COLO668 (cell line): ENCODE data around the gene WDR20.

Experiments used
- DNase-seq: peaks from one replicate; lab custom pipeline; 2025; ENCODE audit not compliant: unreplicated experiment; lab: John Stamatoyannopoulos, UW

WDR20 gene

DNA sequence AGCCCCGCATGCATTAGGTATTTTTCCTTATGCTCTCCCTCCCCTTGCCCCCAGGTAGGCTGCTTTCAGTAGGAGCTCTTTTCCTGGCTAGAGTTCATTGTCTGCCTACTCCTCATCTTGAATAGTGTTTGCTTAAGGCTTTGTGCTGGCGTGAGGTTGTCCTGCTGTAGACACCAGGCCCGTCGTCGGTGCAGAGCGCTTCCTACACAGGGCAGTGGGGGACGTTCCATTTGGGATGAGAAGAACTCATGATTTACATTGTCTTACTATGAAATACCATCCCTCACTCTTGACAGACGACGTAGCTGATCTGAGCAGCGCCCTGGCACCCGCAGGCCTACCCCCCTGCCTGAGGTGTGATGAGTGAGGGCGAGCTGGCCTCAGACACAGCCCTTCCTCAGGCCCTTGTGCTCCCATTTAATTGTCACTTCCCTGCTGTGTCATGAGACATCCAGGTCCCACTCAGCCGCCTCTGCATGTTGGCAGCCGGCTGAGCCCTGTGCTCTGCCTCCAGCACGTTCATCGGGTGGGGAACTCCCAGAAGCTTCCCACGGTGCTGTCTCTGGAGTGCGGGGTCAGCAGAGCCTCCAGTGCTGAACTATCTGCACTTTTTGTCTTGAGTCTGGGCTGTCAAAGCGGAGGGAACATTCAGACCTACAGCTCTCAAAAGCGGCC lies 76.0 kb downstream of the WDR20 start:
- no peak for DNase-seq

DNA sequence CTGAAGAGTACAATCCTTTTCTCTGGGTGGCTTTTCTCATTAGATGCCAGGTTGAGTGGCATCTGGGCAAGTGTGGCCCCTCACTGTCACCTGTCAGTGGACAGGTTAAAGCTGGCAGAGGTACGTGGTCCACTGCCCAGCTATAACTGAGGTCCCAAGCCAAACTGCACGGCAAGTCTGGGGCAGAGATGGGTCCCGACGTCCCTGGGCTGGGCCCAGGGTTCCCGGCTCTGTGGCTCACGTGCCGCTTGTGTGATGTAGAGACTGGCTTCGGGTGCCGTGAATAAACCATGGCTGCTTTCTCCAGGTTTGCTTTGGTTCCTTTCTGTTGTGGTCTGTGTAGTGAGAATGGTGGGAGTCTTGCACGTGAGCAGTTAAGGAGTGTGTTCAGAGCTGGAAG lies 77.7 kb downstream of the WDR20 start:
- DNase-seq = no peak

DNA sequence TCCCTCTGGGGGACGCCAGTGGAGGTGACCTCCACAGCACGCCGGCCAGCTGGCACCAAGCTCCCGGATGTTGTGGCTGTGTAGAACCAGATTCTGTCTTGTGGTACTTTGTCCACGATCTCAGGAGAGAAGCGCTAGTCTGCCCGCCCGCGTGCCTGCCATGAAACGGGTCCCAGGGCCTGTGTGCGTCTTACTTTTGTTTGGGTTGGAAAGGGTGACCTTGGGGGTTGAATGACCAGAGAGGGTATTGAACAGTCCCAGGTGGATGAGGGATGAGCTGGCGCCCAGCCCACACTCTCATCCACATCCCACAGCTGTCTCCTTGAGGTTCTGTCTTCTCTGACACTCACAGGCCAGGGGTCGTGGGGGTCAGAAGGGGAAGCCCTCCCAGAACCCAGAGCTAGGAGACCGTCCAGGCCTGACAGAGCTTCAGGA lies 78.3 kb downstream of the WDR20 start:
- no peak for DNase-seq

DNA sequence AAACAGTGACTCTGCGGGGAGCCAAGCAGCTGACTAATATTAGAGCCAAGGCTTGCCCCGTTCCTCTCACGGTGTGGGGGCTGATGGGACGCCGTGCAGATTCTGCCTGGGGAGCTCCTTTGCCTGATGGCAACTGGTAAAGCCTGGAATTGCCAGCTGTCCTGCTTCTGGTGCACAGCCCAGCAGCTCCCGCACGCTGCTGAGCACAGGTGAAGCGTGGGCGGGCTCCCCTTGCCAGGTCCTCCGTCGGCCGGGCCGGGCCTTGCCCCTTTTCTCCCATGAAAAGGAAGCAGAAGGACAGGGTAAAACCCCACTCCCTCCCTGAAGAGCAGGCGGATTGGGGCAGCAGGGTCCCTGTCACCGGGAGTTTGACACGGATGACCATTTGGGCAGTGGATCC lies 79.0 kb downstream of the WDR20 start:
- no peak for DNase-seq

DNA sequence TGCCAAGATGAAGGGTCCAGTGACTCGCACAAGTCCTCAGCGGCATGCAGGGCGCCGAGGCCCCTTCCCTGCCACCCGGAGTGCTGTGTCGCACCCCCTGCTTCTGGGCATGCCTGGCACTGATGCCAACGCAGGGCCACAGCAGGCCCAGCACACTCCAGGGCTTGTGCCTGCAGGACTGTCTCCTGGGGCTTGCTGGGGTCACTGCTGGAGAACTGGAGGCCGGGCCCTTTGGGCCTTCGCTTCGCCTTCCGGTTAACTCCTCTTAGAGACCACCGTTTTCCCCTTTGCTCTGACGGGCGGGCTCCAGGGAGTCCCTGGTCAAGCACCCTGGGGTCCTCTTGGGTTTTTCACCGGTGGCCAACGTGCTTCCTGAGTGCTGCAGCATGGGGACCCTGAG lies 79.6 kb downstream of the WDR20 start:
- DNase-seq = no peak

DNA sequence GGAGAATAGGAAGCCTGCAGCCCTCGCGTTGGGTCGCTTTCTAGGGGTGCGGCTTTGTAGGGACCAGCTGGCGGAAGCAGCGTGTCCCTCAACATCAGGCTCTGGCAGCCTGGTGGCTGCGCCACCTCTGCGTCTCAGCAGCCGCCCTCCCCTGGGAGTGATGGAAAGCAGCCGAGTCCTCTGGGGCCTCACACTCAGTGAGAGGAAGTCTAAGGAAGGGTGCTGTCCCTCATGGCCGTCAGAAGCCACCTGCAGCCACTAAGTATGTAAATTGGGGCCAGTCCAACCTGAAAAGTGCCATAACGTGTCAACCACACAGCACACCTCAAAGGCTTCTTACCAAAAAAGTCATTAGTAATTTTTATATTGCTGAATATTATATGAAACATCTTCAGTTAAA lies 80.3 kb downstream of the WDR20 start:
- no peak for DNase-seq

DNA sequence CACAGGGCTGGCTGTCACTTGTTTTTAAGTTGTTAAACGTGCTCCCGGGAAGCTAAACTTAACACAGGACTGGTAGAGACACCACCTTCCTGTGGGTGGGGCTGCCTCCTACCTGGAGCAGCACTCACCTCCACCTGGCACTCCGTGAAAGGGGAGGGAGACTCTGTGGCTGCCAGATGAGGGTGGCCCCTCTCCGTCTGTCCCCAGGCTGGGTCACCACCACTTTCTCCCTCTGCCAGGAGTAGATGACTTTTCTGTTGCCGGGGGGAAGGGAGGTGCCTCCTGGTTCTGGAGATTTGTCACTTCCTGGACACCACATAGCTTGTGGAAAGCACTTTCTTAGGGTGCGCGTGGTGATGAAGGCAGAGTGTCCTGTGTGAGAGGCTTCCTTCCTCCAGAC lies 81.3 kb downstream of the WDR20 start:
- DNase-seq = no peak

DNA sequence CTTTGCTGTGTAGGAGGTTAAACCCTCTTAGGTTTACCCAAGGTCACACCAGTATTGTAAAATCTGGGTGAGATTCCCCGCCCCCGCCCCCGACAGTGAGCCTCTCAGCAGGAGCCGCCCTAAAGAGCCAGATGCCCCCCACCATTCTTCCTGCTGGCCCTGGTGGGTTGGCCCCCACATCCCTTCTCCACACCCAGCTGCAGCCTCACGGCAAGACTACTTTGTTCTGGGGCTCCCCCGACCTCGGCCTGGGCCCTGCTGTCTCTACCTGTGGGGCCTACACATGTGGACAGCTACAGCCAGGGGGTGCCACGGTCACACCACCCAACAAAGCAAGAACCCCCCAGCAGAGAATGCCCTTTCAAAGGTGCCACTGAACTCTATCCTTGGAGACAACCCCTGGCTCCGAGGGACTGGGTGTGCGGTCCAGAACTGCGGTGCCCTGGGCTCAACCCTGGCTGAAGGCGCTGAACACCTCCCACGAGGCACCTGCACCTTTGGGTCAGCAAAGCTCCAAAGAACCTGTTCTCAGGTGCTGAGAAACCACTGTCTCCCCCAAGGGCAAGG lies 82.4 kb downstream of the WDR20 start:
- no peak for DNase-seq

DNA sequence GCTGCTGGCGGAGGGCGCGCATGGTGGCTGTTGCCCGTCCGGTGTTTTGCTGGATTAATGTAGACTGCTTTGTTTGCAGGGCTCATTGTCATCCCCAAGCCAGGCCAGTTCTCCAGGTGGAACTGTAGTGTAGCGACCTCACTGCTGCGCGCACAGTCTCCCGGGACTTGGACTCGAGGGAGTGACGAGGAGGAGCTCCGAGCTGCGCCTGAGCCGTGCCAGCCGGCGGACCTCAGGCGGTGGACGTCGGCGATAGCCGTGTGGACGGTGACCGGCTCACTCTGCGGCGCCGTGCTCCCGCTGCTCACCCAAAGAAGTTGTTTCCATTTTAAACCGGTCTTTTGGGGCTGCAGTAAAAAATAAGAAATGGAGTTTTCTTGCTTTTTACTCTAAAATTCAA lies 83.1 kb downstream of the WDR20 start:
- no peak for DNase-seq

DNA sequence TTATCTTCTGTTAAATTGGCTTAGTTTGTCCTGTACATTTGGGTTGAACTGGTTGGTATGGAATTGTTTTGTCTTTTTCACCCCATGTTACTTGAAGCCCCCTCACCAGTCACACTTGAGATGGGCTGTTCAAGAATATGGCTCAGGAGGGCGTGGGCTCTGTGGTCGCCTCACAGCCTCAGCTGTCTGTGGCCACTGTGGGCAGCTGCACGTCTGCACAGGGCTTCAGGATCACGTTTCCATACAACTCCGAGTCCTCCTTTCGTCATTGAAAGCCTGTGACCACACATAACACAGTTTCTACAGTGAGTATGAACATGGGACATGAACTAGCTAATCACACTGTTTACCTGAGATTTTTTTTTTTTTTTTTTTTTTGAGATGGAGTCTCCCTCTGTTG lies 84.0 kb downstream of the WDR20 start:
- DNase-seq = no peak

DNA sequence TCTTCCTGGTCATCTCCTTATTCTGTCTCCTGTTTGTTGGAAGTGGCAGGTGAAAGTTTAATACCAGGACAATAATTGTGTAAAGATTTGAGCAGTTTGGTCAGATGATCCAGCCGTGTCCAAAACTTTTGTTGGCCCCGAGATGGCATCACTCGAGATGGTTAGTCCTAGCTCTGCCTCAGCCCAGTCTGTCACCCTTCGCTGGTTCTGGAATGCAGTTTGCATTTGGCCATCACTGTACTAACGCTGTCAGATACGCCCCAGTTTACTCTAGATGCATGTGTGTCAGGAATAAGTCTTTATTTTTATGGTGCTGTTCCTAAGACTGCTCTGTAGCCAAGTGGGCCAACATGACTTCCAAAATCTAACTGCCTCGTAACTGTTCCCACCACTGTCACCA lies 85.7 kb downstream of the WDR20 start:
- DNase-seq = no peak

DNA sequence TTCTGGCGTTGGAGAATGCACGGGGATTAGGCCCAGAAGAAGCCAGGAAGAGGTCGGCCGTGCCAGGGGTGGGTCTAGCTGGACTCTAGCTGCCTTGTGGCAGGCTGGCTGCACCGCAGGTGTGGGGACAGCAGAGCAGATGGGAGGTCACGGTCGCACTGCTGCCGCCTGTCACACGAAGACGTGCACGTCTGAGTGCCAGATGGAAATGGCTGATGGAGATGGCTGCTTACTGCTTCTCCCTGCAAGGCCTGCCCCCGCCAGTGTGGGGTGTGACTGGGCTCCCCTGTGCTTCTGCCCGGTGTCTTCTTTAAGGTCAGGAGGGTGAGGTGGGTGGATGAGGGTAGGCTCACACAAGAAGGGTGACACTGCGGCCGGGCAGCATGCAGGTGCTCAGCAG lies 86.2 kb downstream of the WDR20 start:
- no peak for DNase-seq

DNA sequence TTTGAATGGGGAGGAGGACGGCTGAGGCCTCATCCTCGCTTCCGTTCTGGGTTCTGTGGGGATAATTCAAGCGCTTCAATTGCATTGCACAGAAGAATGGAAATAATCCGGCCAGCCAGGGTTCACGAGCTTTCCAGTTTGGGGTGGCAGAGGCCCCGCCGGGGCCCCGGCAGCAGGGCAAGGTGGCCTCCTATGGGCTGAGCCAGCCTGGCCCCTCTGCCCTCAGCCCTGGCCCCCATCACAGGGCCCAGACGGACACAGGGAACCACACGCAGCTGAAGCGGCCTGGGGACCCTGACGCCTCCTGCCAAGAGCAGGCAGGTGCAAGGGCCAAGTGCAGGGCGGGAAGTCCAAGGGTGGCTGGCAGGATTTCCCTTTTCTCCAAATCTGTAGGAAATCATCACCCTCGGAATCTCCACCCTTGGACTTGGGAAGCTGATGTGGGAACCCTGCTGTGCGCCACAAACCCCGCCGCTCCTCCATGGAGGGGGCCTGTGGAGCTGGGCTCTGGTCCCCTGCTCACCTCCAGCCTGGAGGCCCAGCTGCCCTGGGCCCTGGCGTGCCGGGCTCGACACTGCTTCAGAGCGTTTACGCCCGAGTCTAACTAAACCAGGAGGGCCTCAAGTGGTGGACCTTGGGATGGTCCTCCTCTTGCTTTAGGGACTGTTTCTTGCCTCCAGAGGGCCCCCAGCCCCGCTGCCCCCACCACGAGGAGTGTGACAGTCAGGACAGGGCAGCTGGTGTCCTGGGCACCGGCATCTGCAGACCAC lies 86.8 kb downstream of the WDR20 start:
- DNase-seq = no peak

DNA sequence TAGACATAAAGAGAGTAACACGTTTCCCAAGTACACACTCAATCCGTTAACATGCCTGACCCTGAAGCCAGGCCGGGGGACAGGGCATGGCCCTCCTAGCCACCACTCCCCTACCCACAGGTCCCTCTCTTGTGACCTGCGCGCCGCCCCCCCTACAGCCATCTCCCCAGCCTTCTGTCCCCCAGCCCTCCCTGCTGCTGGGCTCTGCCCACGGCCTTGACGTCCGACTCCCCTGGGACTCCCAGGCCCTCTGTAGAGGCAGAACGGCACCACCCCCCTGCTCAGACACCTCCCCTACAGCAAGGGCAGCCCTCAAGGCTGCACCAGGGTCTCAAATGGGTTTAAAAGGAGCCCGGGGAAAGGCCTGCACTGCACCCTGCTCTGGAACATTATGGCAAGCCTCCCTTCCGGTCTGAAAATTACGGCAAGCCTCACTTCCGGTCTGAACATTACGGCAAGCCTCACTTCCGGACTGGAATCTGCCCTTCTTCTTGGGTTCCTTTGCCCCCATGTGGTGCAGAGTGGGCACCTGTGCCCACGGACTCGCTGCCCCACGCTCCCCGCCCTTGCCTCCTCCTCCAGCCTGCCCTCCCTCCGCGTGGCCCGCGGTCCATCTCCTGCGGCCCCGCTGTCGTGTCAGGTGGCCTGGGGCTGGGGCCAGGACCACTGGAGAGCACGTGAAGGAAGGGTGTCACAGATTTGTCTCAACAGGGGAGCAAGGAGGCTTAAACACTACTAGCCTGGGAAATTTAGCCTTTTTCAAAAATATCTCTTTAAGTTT lies 87.7 kb downstream of the WDR20 start:
- no peak for DNase-seq

DNA sequence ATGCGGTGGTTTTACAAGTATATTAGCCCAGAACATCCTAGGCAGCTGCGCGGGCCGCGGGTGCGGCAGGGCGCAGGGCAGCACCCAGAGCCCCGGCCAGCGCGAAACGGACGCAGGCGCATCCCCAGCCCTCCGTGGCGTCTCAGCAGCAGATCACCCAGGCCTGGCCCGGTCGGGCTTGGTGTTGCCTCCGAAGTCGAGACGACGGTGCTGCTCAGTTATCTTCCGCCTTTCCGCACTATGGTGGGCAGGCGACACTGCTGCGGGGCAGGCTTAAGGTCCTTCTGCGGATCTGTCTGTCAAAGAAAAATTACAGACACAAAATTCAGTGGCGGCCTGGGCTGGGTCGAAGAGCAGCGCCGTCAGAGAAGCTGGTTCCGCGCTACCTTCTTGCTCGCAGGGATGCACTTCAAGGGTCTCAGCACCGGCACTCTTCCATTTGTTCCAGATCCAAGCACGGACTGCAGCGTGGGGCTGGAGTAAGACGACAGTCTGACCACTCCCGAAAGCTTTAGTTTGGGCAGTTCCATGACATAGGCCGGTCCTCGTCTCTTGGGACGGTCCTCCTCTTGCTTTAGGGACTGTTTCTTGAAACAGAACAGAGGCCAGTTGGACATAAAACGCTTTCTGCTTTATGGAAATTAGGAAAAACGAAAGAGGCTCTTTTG lies 89.5 kb downstream of the WDR20 start:
- no peak for DNase-seq

DNA sequence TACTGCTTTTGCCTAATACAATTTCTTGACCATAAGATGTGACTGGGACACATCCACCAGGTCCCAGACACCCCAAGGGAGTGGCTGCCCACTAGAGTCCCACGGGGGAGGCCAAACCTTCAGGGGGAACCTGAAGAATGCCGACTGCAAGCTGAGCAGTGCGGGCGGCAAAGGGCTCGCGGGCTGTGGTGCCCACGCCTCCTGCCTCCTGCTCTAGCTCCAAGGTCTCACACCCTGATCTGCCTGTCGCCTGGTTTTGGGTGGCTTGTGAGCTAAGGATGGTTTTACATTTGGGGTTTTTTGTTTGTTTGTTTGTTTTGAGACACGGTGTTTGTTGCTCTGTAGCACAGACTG lies 90.0 kb downstream of the WDR20 start:
- no peak for DNase-seq

DNA sequence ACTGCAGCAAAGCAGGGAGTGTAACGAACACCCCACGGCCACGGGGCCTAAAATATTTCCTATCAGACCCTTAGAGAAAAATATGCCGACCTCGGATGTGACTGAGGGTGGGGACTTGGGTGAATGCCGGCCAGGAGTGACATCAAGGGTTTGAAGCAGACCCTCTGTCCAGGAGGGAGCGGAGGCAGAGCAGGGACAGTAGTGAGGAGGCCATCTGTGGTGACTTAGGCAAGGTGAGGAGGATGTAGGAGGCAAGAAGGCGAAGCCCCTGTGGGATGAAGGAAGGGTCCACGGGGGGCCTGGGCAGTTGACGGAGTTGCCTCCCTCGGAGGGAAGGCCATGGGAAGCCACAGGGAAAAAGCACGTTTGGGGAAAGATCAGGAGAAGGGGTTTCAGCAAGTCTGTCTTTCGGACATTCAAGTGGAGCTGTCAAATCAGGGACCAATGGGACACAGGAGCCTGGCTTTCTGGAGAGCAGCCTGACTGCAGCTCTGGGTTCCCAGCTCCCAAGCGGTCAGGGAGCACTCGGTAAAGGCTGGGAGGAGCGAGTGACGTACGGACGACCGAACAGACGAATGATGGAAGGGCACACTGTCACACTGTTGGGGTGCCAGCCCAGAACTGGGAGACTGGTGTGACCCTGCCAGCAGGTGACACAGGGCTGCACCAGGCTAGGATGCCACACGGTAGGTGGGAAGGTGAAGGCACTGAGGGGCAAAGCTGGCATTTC lies 90.9 kb downstream of the WDR20 start:
- no peak for DNase-seq

DNA sequence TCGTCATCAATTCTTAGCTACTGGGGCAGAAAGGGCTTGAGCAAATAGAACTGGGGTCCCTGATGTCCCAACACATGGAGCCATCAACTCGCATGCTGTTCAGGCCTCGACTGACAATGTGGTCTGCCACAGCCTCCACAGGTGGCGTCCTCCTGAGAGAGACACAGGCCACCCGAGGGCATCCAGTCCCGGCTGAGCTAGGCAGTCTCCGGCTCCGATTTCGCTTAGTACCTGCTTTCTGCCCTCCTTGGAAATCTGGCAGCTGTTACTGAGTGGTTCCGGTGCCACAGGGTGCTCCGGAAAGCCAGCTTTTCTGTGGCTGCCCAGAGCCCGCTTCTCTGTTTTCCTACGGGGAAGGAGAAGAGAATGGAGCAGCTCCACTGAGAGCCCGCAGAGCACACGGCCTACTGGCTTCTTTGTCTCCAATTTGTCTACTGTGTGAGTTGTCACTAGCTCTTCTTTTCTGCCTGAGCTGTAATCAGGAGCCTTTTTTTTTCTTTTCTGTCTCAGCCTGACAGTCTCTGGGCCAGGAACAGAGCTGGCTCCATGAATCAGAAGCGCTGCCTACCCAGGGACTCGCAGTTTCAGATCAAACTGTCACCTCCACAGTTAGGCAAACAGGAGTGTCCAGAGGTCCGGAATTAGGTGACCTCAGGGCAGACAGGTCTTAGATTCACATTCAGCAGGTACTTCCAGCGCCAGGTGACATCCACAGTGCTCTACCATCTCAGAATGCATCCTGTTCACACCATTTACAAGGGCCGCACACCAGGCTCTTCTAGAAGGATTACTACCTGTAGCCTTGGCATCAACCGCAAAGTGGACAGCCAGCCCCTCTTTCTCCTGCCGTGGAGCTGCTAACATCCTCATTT lies 92.0 kb downstream of the WDR20 start:
- no peak for DNase-seq

DNA sequence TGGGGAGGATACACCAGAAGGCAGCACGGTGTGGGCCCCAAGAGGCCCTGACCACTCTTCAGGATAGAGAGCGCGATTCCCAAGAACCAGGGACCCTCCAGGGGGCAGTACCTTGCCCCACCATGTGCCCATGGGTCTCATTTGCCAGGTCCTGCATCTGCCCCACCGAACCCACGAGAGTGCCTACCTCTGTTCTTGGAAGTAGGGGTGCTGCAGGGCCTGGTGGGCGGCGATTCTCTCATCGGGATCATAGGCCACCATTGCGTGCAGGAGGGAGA lies 92.6 kb downstream of the WDR20 start:
- DNase-seq = no peak

DNA sequence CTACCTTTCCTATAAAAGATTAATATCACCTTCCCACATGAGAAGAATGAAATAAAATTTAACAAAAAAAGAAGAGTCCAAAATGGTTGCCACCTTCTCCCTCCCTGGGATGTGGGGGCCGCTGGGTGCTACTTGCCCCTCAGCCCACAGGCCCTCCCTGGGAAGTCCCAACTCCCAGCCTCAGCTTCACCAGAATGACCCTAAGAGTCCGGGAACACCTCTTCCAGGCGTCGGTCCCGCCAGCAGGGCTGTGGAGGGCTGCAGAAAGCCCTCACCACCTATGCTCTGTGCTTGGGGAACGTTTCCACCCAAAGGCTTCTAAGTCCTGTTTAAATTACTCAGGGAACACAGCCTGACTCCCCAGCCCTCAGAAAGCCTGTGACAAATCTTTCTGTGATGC lies 93.4 kb downstream of the WDR20 start:
- DNase-seq = no peak
